Daoy (cell line): Measurements from ENCODE around the gene TRIM31. TPM values are rescaled to one million over a fixed set of nuclear protein-coding genes. Genes with fewer than 3 reads are reported as not detected.

ENCODE experiments used
- DNase-seq: peaks from one replicate; pipeline ENCODE4 v3.0.0-alpha.2; 2015; ENCODE audit warnings: low read depth
- total RNA-seq: library from RNA; depleted of rRNA; stranded (reverse); fragments of >200 nt; shearing (Covaris generic); gene quantifications from 2 replicates; pipeline ENCODE4 v1.2.3, GENCODE V29; 2014

TRIM31 gene
- total RNA-seq, 1 experiment from 2014 or later: 0.11 TPM

DNA sequence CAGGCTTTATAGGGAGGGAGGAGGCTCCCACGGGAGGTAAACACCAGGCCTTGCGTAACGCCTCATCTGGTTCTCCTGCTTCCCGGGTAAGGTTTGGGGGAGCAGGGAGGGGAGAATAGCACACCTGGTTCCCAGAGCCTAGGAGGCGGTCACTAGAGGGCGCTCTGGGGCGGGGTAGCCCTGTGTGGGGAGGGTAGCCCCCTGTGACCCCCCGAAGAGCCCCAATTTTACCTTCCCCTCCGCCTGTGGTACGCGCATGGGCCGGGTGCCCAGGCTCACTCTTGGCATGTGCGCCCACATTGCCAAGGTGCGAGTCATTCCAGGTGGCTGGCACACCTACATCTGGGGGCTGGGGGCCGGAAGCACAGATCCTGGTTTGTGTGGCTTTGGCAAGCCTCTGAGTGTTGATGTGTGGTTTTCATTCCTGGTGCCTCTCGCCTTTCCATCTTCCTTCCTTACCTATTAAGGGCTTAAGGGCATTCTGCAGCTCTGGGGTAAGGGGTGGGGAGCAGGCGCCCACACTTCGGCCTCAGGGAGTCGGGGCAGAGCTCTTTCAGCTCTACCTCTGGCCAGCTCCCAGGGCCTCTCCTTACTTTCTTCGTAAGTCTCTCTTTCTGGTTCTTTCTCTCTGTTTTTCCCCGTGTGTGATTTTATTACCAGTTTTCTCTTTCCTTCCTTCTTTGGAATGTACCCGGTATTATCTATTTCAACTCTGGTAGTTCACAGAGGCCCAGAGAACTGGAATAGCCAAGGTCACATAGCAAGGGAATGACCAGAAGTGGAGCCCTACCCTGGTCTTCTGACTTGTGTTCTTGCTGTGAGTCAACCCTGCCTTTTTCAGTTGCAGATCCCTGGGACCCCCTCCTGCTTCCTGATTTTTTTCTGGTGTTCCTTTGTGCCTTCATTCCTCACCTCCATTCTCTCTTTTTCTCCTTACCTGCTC is 36.8 kb downstream of the TRIM31 start:
- DNase-seq: peak; percentile 49

DNA sequence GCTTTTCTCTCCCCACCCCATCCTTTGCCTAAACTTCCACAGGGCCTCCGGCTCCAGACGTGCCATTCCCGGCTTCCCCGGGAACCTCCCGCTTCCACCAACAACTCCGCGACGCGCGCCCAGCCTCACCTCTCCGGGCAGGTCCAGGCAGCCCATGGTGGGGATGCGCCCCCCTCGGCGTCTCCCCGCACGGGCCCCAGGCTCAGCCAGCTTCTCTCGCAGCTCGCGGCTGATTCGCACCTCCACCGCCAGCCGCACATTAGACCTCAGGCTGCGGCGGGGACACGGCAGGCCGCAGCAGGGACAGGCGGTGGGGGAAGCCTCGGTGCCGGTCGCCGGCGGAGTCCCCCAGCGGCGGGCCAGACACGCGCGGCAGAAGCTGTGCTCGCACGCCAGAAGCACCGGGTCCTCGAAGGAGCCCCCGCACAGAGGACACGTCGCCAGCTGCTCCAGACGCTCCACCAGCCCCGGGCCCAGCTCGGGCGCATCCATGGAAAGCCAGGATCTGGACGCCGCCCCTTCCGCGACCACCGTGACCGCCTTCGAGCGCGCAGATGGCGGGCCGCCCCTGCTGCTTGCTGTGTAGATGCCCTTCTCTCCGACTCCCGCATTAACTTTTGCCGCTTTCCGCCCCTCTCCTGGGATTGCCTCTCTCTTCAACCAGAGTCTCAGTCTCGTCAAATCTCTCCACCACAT is 37.6 kb downstream of the TRIM31 start, which contains the start of gene RNF39:
TSS of gene RNF39 (minus strand) at position 676 of the 696 bp plus-strand sequence. CDS start at position 492, 184 bp downstream.
- no peak for DNase-seq

- DNase-seq: peak; percentile 31
These were observed 38.4 kb downstream of the TRIM31 start for GRCh38 chr6:30074331-30075093.

DNA sequence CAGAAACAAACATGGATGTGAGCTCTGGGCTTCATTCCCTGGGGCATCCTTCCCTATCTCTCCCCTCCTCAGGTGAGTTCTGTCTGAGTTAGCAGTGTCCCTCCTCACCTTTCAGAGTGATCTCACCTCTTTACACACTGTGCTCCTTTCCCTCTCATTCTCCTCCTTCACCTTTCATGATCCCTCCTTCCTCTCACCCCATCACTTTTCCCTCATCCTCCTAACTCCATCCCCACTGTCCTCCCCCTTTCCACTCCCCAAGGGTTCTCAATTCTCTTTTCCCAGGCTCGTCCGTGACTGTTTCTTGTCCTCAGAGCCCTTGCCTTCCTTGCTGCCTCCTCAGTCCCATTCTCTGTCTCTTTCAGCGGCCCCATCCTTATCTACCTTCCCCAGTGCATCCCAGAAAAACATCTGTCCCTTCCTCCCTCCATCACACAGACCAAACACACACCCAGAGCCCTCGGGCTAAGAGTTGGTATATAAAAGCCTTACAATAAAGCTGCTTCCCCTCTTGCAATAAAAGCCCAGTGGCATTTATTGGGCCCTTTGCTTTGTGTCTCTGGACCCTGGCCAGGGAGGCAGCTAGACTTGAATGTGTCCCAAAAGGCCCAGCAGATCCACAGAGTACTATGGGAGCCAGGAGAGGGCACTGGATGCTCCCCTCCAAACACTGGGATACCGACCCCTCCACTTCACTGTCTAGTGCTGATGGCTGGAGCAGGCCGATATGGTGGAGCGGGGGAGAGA is 39.2 kb downstream of the TRIM31 start:
- DNase-seq: no peak

- DNase-seq: no peak
These were observed 41.0 kb downstream of the TRIM31 start for GRCh38 chr6:30071858-30072257.

- DNase-seq: peak; percentile 51
These were observed 41.6 kb downstream of the TRIM31 start for GRCh38 chr6:30071081-30071818.

DNA sequence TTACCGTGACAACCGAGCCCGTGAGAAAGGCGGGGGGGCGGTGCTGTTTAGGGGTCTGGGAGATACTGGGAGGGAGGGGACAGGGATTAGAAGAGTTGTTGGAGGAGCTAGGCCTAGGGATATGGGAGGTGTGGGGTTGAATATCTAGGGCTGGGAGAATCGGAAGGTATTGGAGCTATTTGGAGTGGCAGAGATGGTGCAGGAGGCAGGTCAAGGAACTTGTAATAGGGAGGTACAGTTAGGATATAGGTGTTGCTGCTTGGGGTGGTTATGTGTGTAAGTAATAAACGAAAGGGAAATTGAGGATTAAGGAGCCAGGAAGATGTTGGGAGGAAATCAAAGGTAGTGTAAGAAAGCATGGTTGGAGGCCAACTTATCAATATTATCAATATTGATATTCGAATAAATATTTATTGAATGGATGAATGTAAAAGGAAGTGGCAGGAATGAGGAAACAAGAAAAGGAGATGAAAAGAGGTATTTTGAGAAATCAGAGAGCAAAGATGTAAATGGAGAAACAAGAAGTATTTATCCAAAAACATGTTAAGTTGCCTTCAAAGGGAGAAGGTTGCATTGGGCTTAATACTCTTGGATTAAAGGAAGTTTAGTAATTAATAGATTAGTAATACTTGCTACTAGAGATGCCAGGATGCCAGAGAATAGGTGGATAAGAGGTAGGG is 45.3 kb downstream of the TRIM31 start:
- DNase-seq: no peak

- peak; percentile 100 for DNase-seq
These were observed 46.1 kb downstream of the TRIM31 start, which contains the start of gene PPP1R11 for GRCh38 chr6:30066577-30067459. TSS of gene PPP1R11 (plus strand) at chr6:30067198. CDS start at chr6:30067411, 213 bp downstream.

DNA sequence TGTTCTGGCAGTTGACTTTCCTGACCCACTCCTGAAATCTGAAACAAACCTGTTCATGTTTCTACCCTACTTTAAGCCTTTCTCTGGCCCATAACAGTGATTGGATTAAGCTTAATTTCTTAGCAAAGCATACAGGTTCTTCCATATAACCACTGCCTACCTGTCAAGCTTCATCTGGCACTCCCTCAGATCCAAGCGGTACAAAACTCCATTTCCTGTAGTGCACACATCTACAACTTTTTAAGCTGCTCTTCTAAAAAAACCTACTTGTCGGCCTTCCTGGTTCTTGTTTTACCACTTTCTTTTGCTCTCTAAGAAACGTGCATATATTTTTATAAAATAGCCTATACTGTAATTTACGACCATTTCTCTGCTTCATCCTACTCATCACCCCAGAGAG is 46.8 kb downstream of the TRIM31 start:
- DNase-seq: no peak

DNA sequence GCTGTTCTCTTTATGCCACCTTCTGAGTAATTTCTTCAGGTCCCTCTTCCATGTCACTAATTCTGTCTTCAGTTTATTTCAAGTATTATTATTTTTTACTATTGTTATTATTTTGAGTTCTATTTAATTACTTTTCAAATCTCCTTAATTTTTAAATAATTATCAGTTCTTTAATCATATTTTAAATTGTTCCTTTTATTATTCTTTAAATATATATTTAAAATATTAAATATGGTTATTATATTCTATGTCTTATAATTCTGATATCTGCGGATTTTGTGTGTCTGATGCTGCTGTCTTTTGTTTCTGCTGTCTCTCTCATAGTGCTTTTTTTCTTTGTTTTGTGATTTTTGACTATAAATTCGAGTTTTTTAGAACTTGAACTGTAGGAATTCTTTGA is 49.6 kb downstream of the TRIM31 start:
- DNase-seq: no peak

DNA sequence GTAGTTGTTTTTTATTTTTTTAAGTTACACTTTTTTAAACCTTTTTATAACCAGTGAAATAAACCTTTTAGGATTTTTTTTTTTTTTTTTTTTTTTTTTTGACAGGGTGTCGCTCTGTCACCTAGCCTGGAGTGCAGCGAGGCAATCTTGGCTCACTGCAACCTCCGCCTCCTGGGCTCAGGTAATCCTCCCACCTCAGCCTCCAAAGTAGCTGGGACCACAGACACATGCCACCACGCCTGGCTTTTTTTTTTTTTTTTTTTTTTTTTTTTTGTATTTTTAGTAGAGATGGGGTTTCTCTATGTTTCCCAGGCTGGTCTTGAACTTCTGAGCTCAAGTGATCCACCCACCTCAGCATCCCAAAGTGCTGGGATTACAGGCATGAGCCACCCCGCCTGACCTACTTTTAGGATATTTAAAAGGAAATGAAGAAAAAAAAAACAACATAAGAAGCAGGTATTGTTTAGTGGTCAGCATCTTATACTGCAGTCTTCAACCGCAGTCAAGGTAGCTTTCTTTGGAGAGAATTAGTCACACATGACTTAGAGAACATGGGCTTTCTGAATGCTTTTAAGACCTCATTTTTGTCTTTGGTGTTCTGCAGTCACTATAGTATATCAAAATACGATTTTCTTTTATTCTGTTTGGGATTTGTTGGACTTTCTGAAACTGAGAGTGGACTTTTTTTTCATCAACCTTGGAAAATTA is 50.3 kb downstream of the TRIM31 start:
- no peak for DNase-seq

DNA sequence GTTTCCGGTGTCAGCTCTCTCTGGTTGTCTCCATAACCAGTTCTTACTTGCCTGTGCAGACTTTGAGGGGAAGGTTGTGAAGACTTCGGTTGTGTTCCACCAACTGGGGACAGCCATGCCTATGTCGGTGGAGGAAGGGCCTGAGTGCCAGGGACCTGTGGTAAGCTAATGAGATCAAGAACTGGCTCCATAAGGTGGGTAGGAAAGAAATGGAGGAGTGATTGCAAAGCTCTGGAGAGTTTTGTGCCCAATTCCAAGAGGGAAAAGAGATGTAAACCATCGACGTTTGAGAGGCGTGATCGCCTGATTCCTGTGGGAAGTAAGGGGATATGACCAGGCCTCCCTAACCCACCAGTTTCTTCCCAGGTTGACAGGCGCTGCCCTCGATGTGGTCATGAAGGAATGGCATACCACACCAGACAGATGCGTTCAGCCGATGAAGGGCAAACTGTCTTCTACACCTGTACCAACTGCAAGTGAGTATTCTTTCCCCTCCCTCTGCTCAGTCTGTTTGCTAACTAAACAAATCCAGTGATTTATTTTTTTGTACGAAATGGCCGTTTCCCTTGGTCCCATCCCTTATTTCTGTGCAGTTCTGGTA is 50.9 kb downstream of the TRIM31 start:
- no peak for DNase-seq

GRCh38 chr6:30061092-30061857 is 51.6 kb downstream of the TRIM31 start, which contains the start of gene POLR1H:
TSS of gene POLR1H (plus strand) at chr6:30061265. CDS start at chr6:30061525, 260 bp downstream.
- DNase-seq: peak; percentile 98

GRCh38 chr6:30060606-30061091 is 52.2 kb downstream of the TRIM31 start:
- peak; percentile 56 for DNase-seq

- no peak for DNase-seq
These were observed 57.4 kb downstream of the TRIM31 start for GRCh38 chr6:30055513-30055912.

DNA sequence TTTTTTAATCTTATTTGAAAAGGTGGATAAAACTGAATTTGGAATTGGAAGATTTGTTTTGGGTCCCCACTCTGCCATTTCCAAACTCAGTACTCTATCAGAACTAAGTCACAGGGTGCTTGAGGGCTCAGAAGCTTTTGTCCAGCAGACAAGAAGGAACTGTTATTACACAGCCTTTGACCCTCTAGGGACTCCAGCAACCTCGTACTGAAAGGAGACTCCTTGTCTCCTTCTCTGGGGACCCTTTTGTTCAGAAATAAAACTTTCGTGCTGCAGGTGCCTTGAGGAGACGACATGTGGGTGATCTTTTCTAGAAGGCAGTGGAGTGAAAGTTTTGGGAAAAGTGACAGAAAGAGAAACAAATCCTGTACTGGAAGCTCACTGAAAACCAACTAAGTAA is 59.2 kb downstream of the TRIM31 start:
- no peak for DNase-seq
